ENCODE results near the gene ALMS1.
A peak's percentile ranks its signal among the peaks of the same experiment; 100 is the strongest.
"Not testable (repeated sequence)": the region's sequence is repeated elsewhere in the genome, so short reads cannot be mapped to it uniquely, and the experiment has no call there.

ALMS1 gene, protein sequence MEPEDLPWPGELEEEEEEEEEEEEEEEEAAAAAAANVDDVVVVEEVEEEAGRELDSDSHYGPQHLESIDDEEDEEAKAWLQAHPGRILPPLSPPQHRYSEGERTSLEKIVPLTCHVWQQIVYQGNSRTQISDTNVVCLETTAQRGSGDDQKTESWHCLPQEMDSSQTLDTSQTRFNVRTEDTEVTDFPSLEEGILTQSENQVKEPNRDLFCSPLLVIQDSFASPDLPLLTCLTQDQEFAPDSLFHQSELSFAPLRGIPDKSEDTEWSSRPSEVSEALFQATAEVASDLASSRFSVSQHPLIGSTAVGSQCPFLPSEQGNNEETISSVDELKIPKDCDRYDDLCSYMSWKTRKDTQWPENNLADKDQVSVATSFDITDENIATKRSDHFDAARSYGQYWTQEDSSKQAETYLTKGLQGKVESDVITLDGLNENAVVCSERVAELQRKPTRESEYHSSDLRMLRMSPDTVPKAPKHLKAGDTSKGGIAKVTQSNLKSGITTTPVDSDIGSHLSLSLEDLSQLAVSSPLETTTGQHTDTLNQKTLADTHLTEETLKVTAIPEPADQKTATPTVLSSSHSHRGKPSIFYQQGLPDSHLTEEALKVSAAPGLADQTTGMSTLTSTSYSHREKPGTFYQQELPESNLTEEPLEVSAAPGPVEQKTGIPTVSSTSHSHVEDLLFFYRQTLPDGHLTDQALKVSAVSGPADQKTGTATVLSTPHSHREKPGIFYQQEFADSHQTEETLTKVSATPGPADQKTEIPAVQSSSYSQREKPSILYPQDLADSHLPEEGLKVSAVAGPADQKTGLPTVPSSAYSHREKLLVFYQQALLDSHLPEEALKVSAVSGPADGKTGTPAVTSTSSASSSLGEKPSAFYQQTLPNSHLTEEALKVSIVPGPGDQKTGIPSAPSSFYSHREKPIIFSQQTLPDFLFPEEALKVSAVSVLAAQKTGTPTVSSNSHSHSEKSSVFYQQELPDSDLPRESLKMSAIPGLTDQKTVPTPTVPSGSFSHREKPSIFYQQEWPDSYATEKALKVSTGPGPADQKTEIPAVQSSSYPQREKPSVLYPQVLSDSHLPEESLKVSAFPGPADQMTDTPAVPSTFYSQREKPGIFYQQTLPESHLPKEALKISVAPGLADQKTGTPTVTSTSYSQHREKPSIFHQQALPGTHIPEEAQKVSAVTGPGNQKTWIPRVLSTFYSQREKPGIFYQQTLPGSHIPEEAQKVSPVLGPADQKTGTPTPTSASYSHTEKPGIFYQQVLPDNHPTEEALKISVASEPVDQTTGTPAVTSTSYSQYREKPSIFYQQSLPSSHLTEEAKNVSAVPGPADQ (N-terminal part only)

DNA sequence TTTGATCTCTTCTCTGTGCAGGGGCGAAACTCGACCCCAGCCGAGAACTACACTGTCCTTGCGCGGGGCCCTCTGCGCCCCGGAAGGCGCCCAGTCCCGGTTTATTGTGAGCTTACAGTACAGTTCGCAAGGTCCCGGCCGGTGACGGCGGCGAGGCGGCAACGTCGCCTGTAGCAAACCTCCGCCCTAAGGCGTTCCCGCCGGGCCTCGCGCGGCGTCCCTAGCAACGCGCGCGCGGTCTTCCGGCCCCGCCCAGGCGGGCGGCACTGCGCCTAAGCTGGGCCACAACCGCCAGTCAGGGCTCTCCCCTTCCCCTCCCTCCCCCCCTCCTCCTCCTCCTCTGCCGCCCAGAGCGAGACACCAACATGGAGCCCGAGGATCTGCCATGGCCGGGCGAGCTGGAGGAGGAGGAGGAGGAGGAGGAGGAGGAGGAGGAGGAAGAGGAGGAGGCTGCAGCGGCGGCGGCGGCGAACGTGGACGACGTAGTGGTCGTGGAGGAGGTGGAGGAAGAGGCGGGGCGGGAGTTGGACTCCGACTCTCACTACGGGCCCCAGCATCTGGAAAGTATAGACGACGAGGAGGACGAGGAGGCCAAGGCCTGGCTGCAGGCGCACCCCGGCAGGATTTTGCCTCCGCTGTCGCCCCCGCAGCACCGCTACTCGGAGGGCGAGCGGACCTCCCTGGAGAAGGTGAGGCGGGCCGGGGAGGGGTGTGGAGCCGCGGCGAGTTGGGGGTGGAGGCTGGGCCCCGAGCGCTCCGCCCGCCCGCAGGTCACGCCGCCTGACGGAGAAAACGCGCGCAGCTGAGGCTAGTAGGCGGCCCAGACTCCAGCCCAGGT is at the start of gene ALMS1:
ALMS1 (plus strand) TSS at position 333 of the 838 bp plus-strand sequence; CDS start at position 366, 33 bp downstream.
- TF ChIP-seq, protein P1, sequence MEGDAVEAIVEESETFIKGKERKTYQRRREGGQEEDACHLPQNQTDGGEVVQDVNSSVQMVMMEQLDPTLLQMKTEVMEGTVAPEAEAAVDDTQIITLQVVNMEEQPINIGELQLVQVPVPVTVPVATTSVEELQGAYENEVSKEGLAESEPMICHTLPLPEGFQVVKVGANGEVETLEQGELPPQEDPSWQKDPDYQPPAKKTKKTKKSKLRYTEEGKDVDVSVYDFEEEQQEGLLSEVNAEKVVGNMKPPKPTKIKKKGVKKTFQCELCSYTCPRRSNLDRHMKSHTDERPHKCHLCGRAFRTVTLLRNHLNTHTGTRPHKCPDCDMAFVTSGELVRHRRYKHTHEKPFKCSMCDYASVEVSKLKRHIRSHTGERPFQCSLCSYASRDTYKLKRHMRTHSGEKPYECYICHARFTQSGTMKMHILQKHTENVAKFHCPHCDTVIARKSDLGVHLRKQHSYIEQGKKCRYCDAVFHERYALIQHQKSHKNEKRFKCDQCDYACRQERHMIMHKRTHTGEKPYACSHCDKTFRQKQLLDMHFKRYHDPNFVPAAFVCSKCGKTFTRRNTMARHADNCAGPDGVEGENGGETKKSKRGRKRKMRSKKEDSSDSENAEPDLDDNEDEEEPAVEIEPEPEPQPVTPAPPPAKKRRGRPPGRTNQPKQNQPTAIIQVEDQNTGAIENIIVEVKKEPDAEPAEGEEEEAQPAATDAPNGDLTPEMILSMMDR (IDR thresholded peaks at IDR 0.05; ENCODE audit: low read depth, low read length): peak; percentile 15
- H3K4me3 ChIP-seq (replicated peaks in 1 of 2; ENCODE audit: low read depth in 2 of 2, low read length in 2 of 2): peak within 1 kb of the TSS; percentile 88 to 95
- peak; percentile 88 to 95 for DNase-seq (ENCODE audit: low read depth in 2 of 2)

DNA sequence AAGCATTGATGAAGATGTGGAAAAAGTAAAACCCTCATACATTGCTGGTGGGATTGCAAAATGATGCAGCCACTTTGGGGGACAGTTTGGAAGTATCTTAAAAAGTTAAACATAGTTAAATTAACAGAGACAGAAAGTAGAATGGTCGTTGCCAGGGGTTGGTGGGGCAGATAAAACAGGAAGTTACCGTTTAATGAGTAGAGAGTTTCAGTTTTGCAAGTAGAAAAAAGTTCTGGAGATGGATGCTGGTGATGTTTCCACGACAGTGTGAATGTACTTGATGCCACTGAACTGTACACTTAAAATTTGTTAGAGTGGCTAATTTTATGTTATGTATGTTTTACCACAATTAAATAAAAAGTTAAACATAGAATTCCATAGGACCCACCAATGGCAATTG is 47.8 kb upstream of the ALMS1 start:
- TF ChIP-seq, protein P1 (IDR thresholded peaks at IDR 0.05; ENCODE audit: low read depth, low read length): no peak
- H3K4me3 ChIP-seq (replicated peaks in 1 of 2; ENCODE audit: low read depth in 2 of 2, low read length in 2 of 2): no peak overlapping the region
- DNase-seq (ENCODE audit: low read depth in 2 of 2): no peak

DNA sequence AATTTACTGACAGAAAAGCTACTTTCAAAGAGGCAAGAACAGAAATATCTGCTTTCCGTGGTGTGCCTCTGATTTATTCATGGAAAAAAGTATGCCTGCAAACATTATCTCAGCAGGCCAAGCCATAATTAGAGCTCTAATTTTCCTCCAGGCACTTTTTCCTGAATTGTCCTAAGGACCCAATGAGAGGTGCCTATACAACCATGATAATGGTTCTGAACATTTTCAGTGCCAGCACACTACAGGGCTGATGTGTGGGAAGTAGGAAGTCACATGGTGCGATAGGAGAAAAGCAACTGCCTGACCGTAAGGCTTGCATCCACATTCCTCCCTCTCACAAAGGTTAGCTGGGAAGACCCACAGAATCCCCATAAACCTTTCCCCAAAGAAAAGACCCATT is 46.4 kb upstream of the ALMS1 start:
- TF ChIP-seq, protein P1 (IDR thresholded peaks at IDR 0.05; ENCODE audit: low read depth, low read length): no peak
- no peak for DNase-seq (ENCODE audit: low read depth in 2 of 2)
- no peak overlapping the region for H3K4me3 ChIP-seq (replicated peaks in 1 of 2; ENCODE audit: low read depth in 2 of 2, low read length in 2 of 2)

DNA sequence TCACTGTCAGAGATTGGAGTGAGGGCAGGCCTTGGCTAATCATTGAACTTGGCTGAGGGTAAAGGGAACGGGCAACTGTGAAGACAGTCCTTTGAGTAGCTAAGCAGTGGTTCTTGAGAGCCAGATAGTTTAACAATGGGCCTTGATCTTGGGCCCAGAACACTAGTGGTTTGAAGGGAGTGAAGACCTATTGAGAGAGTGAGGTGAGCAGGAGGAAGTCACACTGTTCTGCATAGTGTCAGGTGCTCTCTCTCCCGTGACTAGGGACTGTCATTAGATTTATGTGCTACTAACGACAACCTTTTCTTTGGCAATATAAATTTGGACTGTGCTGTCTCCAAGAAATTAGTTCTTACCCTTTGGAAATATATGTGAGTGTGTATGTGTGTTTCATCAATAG is 44.6 kb upstream of the ALMS1 start:
- DNase-seq (ENCODE audit: low read depth in 2 of 2): no peak
- H3K4me3 ChIP-seq (replicated peaks in 1 of 2; ENCODE audit: low read depth in 2 of 2, low read length in 2 of 2): no peak overlapping the region
- TF ChIP-seq, protein P1 (IDR thresholded peaks at IDR 0.05; ENCODE audit: low read depth, low read length): no peak

DNA sequence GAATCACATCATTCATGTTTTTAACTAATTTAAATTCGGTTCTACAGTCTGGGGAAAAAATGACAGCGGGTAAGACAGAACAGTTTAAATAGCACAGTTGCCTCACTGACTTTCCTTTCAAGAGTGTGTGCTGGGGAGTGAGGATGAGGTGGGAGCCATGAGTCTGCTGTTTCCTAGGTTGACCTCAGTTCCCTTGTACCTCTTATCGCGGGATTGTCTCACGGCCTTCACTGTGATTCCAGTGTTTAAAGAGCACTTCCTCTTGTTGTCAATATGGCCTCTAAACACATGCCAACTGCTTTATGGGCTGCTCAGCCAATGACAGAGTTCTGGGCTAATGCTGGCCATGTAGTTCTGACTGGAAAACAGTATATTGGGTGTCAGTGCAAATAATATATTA is 41.6 kb upstream of the ALMS1 start:
- TF ChIP-seq, protein P1 (IDR thresholded peaks at IDR 0.05; ENCODE audit: low read depth, low read length): no peak
- no peak for DNase-seq (ENCODE audit: low read depth in 2 of 2)
- no peak overlapping the region for H3K4me3 ChIP-seq (replicated peaks in 1 of 2; ENCODE audit: low read depth in 2 of 2, low read length in 2 of 2)

DNA sequence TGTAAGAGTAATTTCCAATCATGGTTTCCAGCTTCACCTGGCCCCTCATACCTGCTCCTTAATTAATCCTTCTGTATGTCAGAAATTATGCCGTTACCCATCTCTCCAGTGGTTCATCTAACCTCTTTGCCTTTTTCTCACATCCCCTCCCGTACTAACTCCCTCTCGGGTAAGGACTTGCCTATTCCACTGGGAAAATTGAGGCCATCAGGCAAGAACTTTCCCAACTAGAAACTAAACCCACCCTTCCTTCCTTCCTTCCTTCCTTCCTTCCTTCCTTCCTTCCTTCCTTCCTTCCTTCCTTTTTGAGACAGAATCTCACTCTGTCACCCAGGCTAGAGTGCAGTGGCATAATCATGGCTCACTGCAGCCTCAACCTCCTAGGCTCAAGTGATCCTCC is 40.9 kb upstream of the ALMS1 start:
- H3K4me3 ChIP-seq (replicated peaks in 1 of 2; ENCODE audit: low read depth in 2 of 2, low read length in 2 of 2); DNase-seq (ENCODE audit: low read depth in 2 of 2): not testable (repeated sequence)

Measured in cardiac fibroblast (primary cell).